ENCODE results near the gene NUDT4B.
"Not testable (repeated sequence)": the region's sequence is repeated elsewhere in the genome, so short reads cannot be mapped to it uniquely, and the experiment has no call there.

- not testable (repeated sequence) for TF ChIP-seq EP300 (IDR thresholded peaks at IDR 0.05; ENCODE audit: low read depth); CTCF (IDR thresholded peaks at IDR 0.05); POLR2A (IDR thresholded peaks at IDR 0.05)
These were observed 19.4 kb upstream of the NUDT4B start for GRCh38 chr1:148729128-148729527.

Measured in transverse colon (tissue), 3 donors.